KOPT-K1 (cell line): Measurements from ENCODE around the gene DENND1A.
"Not testable (repeated sequence)": the region's sequence is repeated elsewhere in the genome, so short reads cannot be mapped to it uniquely, and the experiment has no call there.

Source experiments
- H3K27ac ChIP-seq: fragments of 200-600 bp; sonication (generic); 2 replicates; pipeline ENCODE4 v1.5.1; 2016; ENCODE audit warnings: antibody characterized with exemption, mild to moderate bottlenecking, low read depth, low read length; ENCODE audit not compliant: poor library complexity, severe bottlenecking
- H3K36me3 ChIP-seq: fragments of 200-600 bp; sonication (generic); 2 replicates; pipeline ENCODE4 v1.5.1; 2017; ENCODE audit warnings: antibody characterized with exemption, mild to moderate bottlenecking, low read length, moderate library complexity; ENCODE audit not compliant: insufficient read depth
- H3K9me3 ChIP-seq: fragments of 200-600 bp; sonication (generic); 2 replicates; pipeline ENCODE4 v1.5.1; 2017; ENCODE audit warnings: antibody characterized with exemption, low read length, mild to moderate bottlenecking; ENCODE audit not compliant: insufficient read depth, poor library complexity, severe bottlenecking

The DENND1A gene

GRCh38 chr9:123834889-123835562 lies 94.9 kb downstream of the DENND1A start:
- H3K36me3 ChIP-seq: no peaks in the 10 kb centered on the region
- H3K9me3 ChIP-seq: peaks cover 6% of the 10 kb centered on the region
- no peak overlapping the region for H3K27ac ChIP-seq

- peaks cover 11% of the 10 kb centered on the region for H3K9me3 ChIP-seq
- H3K27ac ChIP-seq: no peak overlapping the region
- H3K36me3 ChIP-seq: no peaks in the 10 kb centered on the region
Measured at GRCh38 chr9:123834218-123834888, 95.6 kb downstream of the DENND1A start.

- H3K9me3 ChIP-seq: peaks cover 24% of the 10 kb centered on the region
- H3K27ac ChIP-seq: no peak overlapping the region
- H3K36me3 ChIP-seq: no peaks in the 10 kb centered on the region
Measured at GRCh38 chr9:123832858-123833650, 96.9 kb downstream of the DENND1A start.

- peaks cover 32% of the 10 kb centered on the region for H3K9me3 ChIP-seq
- H3K36me3 ChIP-seq: no peaks in the 10 kb centered on the region; the same call in 1 of the 2 replicates
- H3K27ac ChIP-seq: no peak overlapping the region
Measured at GRCh38 chr9:123832176-123832575, 97.8 kb downstream of the DENND1A start.

- peaks cover 32% of the 10 kb centered on the region for H3K9me3 ChIP-seq
- no peaks in the 10 kb centered on the region; the same call in 1 of the 2 replicates for H3K36me3 ChIP-seq
- no peak overlapping the region for H3K27ac ChIP-seq
Measured at GRCh38 chr9:123828449-123828848, 101.5 kb downstream of the DENND1A start.

GRCh38 chr9:123825342-123826060 lies 104.4 kb downstream of the DENND1A start:
- Histone ChIP-seq H3K9me3 (peaks cover 31% of the 10 kb centered on the region), H3K27ac (no peak overlapping the region)

GRCh38 chr9:123823194-123823947 lies 106.6 kb downstream of the DENND1A start:
- H3K36me3 ChIP-seq: no peaks in the 10 kb centered on the region; the same call in 1 of the 2 replicates

More at GRCh38 chr9:123825342-123826060, 104.4 kb downstream of the DENND1A start:
- H3K36me3 ChIP-seq: no peaks in the 10 kb centered on the region; the same call in 1 of the 2 replicates

GRCh38 chr9:123821619-123822018 lies 108.3 kb downstream of the DENND1A start:
- Histone ChIP-seq H3K9me3 (no peaks in the 10 kb centered on the region), H3K36me3 (no peaks in the 10 kb centered on the region), H3K27ac (no peak overlapping the region)

More at GRCh38 chr9:123823194-123823947, 106.6 kb downstream of the DENND1A start:
- Histone ChIP-seq H3K27ac (no peak overlapping the region), H3K9me3 (peaks cover 12% of the 10 kb centered on the region)

GRCh38 chr9:123820139-123820538 lies 109.8 kb downstream of the DENND1A start:
- Histone ChIP-seq H3K9me3 (no peaks in the 10 kb centered on the region), H3K36me3 (no peaks in the 10 kb centered on the region), H3K27ac (no peak overlapping the region)

GRCh38 chr9:123816817-123817472 lies 113.0 kb downstream of the DENND1A start:
- H3K9me3 ChIP-seq: no peaks in the 10 kb centered on the region
- no peak overlapping the region for H3K27ac ChIP-seq
- no peaks in the 10 kb centered on the region for H3K36me3 ChIP-seq

- not testable (repeated sequence) for H3K36me3 ChIP-seq, H3K27ac ChIP-seq
Measured at GRCh38 chr9:123815856-123816255, 114.1 kb downstream of the DENND1A start.

GRCh38 chr9:123814496-123814895 lies 115.4 kb downstream of the DENND1A start:
- Histone ChIP-seq H3K9me3 (no peaks in the 10 kb centered on the region), H3K36me3 (no peaks in the 10 kb centered on the region), H3K27ac (no peak overlapping the region)

More at GRCh38 chr9:123815856-123816255, 114.1 kb downstream of the DENND1A start:
- not testable (repeated sequence) for H3K9me3 ChIP-seq

GRCh38 chr9:123812984-123813383 lies 116.9 kb downstream of the DENND1A start:
- Histone ChIP-seq H3K36me3 (no peaks in the 10 kb centered on the region), H3K9me3 (no peaks in the 10 kb centered on the region), H3K27ac (no peak overlapping the region)

GRCh38 chr9:123807251-123807650 lies 122.7 kb downstream of the DENND1A start:
- H3K36me3 ChIP-seq: no peaks in the 10 kb centered on the region
- no peaks in the 10 kb centered on the region for H3K9me3 ChIP-seq
- no peak overlapping the region for H3K27ac ChIP-seq
